ENCODE results near the gene NBEAL1.

- TF ChIP-seq POLR2A (IDR thresholded peaks at IDR 0.05; ENCODE audit: low read length): no peak
- no peak for TF ChIP-seq GATA1 (IDR thresholded peaks at IDR 0.05; ENCODE audit: low read depth, low read length)
These were observed 22.4 kb downstream of the NBEAL1 start for GRCh38 chr2:203037026-203037425.

Data from erythroblast (primary cell).